Neural progenitor cell (in vitro differentiated cells): ENCODE results near the gene WASHC2C.
"Not testable (repeated sequence)": the region's sequence is repeated elsewhere in the genome, so short reads cannot be mapped to it uniquely, and the experiment has no call there.

ENCODE experiments used
- EZH2 ChIP-seq: fragments of 200-600 bp; sonication (generic); IDR thresholded peaks from 2 replicates; pipeline ENCODE4 v1.6.1; 2017; ENCODE audit warnings: antibody characterized with exemption, mild to moderate bottlenecking, moderate library complexity
- EZH2phosphoT487 ChIP-seq: fragments of 200-600 bp; sonication (generic); IDR thresholded peaks from 2 replicates; pipeline ENCODE4 v1.6.1; 2017; ENCODE audit warnings: antibody characterized with exemption
- TF ChIP-seq, protein P1 (sequence below): fragments of 200-600 bp; sonication (generic); IDR thresholded peaks from 2 replicates; pipeline ENCODE4 v1.5.1; 2017; ENCODE audit warnings: antibody characterized with exemption, mild to moderate bottlenecking

- TF ChIP-seq, protein P1, sequence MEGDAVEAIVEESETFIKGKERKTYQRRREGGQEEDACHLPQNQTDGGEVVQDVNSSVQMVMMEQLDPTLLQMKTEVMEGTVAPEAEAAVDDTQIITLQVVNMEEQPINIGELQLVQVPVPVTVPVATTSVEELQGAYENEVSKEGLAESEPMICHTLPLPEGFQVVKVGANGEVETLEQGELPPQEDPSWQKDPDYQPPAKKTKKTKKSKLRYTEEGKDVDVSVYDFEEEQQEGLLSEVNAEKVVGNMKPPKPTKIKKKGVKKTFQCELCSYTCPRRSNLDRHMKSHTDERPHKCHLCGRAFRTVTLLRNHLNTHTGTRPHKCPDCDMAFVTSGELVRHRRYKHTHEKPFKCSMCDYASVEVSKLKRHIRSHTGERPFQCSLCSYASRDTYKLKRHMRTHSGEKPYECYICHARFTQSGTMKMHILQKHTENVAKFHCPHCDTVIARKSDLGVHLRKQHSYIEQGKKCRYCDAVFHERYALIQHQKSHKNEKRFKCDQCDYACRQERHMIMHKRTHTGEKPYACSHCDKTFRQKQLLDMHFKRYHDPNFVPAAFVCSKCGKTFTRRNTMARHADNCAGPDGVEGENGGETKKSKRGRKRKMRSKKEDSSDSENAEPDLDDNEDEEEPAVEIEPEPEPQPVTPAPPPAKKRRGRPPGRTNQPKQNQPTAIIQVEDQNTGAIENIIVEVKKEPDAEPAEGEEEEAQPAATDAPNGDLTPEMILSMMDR: not testable (repeated sequence)
- not testable (repeated sequence) for TF ChIP-seq EZH2, EZH2phosphoT487
Observed at GRCh38 chr10:45820107-45820830, 93.2 kb downstream of the WASHC2C start.
